HCT116 (cell line): ENCODE data around the gene SESN1. TPM values are rescaled to one million over a fixed set of nuclear protein-coding genes. Genes with fewer than 3 reads are reported as not detected.

Experiments used
- ATAC-seq: fragments of 200-7000 bp; cut with Tn5 transposase; 2 replicates; pipeline ENCODE4 v1.9.1; 2020; ENCODE audit warnings: mild to moderate bottlenecking, moderate library complexity
- BruUV-seq: library from RNA; stranded (reverse); fragments of 400-500 nt; replicated peaks from 2 replicates; lab custom pipeline; 2021; lab: Mats Ljungman, UMichigan
- CTCF ChIA-PET: fragments of 300-600 bp; sonication (Branson Sonifier 250); formaldehyde crosslinking; loops from one replicate; lab custom pipeline; 2021; ENCODE audit warnings: antibody characterized with exemption; lab: Charles Lee
- POLR2A ChIA-PET: fragments of 300-600, 350-600 bp; sonication (Branson Sonifier 250); formaldehyde crosslinking; loops from one replicate; lab custom pipeline; 2021; ENCODE audit warnings: antibody characterized with exemption; lab: Charles Lee
- RAD21 ChIA-PET, 2 experiments: fragments of 300-600 bp; sonication (Branson Sonifier 250); formaldehyde crosslinking; loops; one replicate each; lab custom pipeline; 2023; ENCODE audit warnings: low total read pairs in 2 of 2; ENCODE audit not compliant: uncharacterized antibody in 2 of 2, unreplicated experiment in 2 of 2, low non-redundant PET in 1 of 2; lab: Charles Lee
- DNase-seq: peaks from one replicate; pipeline ENCODE4 v3.0.0-alpha.2; 2010; ENCODE audit warnings: low read depth, low spot score
- H2AFZ ChIP-seq: fragments of 200-600 bp; shearing (Covaris generic), sonication (generic); 2 replicates; pipeline ENCODE4 v1.6.1; 2017; ENCODE audit warnings: low read depth, mixed run types, mixed read lengths, antibody characterized with exemption, low read length; ENCODE audit not compliant: poor library complexity, severe bottlenecking
- H3K27ac ChIP-seq: 2 replicates; pipeline ENCODE4 v1.5.1; 2012; ENCODE audit warnings: low read depth, low read length
- H3K27me3 ChIP-seq: fragments of 200-600 bp; sonication (generic); 2 replicates; pipeline ENCODE4 v1.6.1; 2016; ENCODE audit warnings: mixed run types, low read length, mixed read lengths; ENCODE audit not compliant: insufficient read depth
- H3K36me3 ChIP-seq, 2 experiments: fragments of 200-500 bp in 1 of 2; fragments of 200-600 bp in 1 of 2; sonication (Bioruptor generic) in 1 of 2; sonication (generic) in 1 of 2; 2 replicates each; pipeline versions ENCODE4 v1.5.1 to v1.6.1; 2014 to 2016; ENCODE audit warnings: low read length in 2 of 2, inconsistent platforms in 1 of 2, mixed read lengths in 1 of 2, mixed run types in 1 of 2; ENCODE audit not compliant: insufficient read depth in 2 of 2, control insufficient read depth in 1 of 2
- H3K4me1 ChIP-seq, 2 experiments: fragments of 200-600 bp in 1 of 2; sonication (generic) in 1 of 2; 2 replicates each; pipeline versions ENCODE4 v1.5.1 to v1.6.1; 2012 to 2017; ENCODE audit warnings: low read length in 2 of 2, inconsistent platforms in 1 of 2, mild to moderate bottlenecking in 1 of 2, mixed read lengths in 1 of 2, mixed run types in 1 of 2, moderate library complexity in 1 of 2; ENCODE audit not compliant: insufficient read depth in 2 of 2, control insufficient read depth in 1 of 2
- H3K4me2 ChIP-seq: fragments of 200-600 bp; sonication (generic); 2 replicates; pipeline ENCODE4 v1.6.1; 2017; ENCODE audit warnings: mixed run types, low read length, mixed read lengths
- H3K4me3 ChIP-seq, 2 experiments: fragments of 200-600 bp in 1 of 2; sonication (generic) in 1 of 2; replicated peaks in 1 of 2; 2 replicates each; pipeline ENCODE4 v1.5.1; 2011 to 2016; ENCODE audit warnings: low read length in 2 of 2, control low read depth in 1 of 2, low read depth in 1 of 2, mild to moderate bottlenecking in 1 of 2, mixed read lengths in 1 of 2, mixed run types in 1 of 2
- H3K79me2 ChIP-seq: fragments of 200-600 bp; sonication (generic); 2 replicates; pipeline ENCODE4 v1.6.1; 2017; ENCODE audit warnings: mild to moderate bottlenecking, mixed run types, low read length, moderate library complexity, mixed read lengths; ENCODE audit not compliant: insufficient read depth
- H3K9ac ChIP-seq: fragments of 200-600 bp; sonication (generic); 2 replicates; pipeline ENCODE4 v1.6.1; 2016; ENCODE audit warnings: low read length, mixed read lengths
- H3K9me2 ChIP-seq: fragments of 200-600 bp; sonication (generic), shearing (Covaris generic); 2 replicates; pipeline ENCODE4 v1.6.1; 2017; ENCODE audit warnings: mixed run types, mild to moderate bottlenecking, moderate library complexity; ENCODE audit not compliant: insufficient read depth
- H3K9me3 ChIP-seq, 2 experiments: fragments of 200-500 bp in 1 of 2; fragments of 200-600 bp in 1 of 2; sonication (Bioruptor generic) in 1 of 2; sonication (generic) in 1 of 2; 2 replicates each; pipeline ENCODE4 v1.6.1; 2014 to 2017; ENCODE audit warnings: low read length in 2 of 2, mixed read lengths in 2 of 2, inconsistent platforms in 1 of 2, low read depth in 1 of 2, mild to moderate bottlenecking in 1 of 2, mixed run types in 1 of 2, moderate library complexity in 1 of 2; ENCODE audit not compliant: control insufficient read depth in 1 of 2, insufficient read depth in 1 of 2
- H4K20me1 ChIP-seq: fragments of 200-600 bp; sonication (generic), shearing (Covaris generic); 2 replicates; pipeline ENCODE4 v1.6.1; 2017; ENCODE audit warnings: mixed run types, mild to moderate bottlenecking, moderate library complexity; ENCODE audit not compliant: insufficient read depth
- CEBPB ChIP-seq: IDR thresholded peaks from 2 replicates; pipeline ENCODE4 v1.6.1; 2012; ENCODE audit warnings: low read depth
- ELF1 ChIP-seq: IDR thresholded peaks from 2 replicates; pipeline ENCODE4 v1.6.1; 2012; ENCODE audit warnings: low read depth, borderline replicate concordance
- EZH2 ChIP-seq: fragments of 200-600 bp; sonication (generic); IDR thresholded peaks from 2 replicates; pipeline ENCODE4 v1.6.1; 2017; ENCODE audit warnings: antibody characterized with exemption, mixed run types
- FOSL1 ChIP-seq: IDR thresholded peaks from 2 replicates; pipeline ENCODE4 v1.6.1; 2012; ENCODE audit warnings: low read depth
- JUND ChIP-seq: IDR thresholded peaks from 2 replicates; pipeline ENCODE4 v1.6.1; 2012
- POLR2AphosphoS5 ChIP-seq: IDR thresholded peaks from 2 replicates; pipeline ENCODE4 v1.6.1; 2011; ENCODE audit warnings: mild to moderate bottlenecking, low read depth, low read length, moderate library complexity
- SIN3A ChIP-seq: IDR thresholded peaks from 2 replicates; pipeline ENCODE4 v1.6.1; 2012; ENCODE audit warnings: low read depth
- SP1 ChIP-seq: IDR thresholded peaks from 2 replicates; pipeline ENCODE4 v1.6.1; 2012; ENCODE audit warnings: low read depth
- SRF ChIP-seq: IDR thresholded peaks from 2 replicates; pipeline ENCODE4 v1.6.1; 2012; ENCODE audit warnings: low read depth
- TCF7L2 ChIP-seq: IDR thresholded peaks from 2 replicates; pipeline ENCODE4 v1.7.0; 2011; ENCODE audit warnings: borderline replicate concordance, inconsistent platforms; ENCODE audit not compliant: insufficient read depth, insufficient read length; ENCODE audit errors: extremely low read depth
- YY1 ChIP-seq: IDR thresholded peaks from 2 replicates; pipeline ENCODE4 v1.6.1; 2011; ENCODE audit warnings: low read length, low read depth, moderate library complexity, mild to moderate bottlenecking; ENCODE audit not compliant: insufficient replicate concordance; ENCODE audit errors: extremely low read depth
- intact Hi-C: fragments of 100-400 bp; cut with micrococcal nuclease; formaldehyde crosslinking; loops from 2 replicates; pipeline ENCODE4 v1.10.0; 2022
- total RNA-seq: library from RNA; stranded (reverse); gene quantifications from one replicate; pipeline ENCODE4 v1.2.1, GENCODE V29; 2021; ENCODE audit not compliant: unreplicated experiment
- TF ChIP-seq, protein P1 (sequence below): IDR thresholded peaks from 2 replicates; pipeline ENCODE4 v1.6.1; 2012; ENCODE audit warnings: low read depth
- TF ChIP-seq, protein P2 (sequence below): IDR thresholded peaks from 2 replicates; pipeline ENCODE4 v1.6.1; 2012
- TF ChIP-seq, protein P3 (sequence below), 3 experiments: fragments of 200-600 bp in 1 of 3; sonication (generic) in 1 of 3; IDR thresholded peaks in 2 of 3; conservative IDR thresholded peaks in 1 of 3; 2 replicates each; pipeline ENCODE4 v1.5.1; 2012 to 2017; ENCODE audit warnings: low read depth in 2 of 3, low read length in 2 of 3, antibody characterized with exemption in 1 of 3, borderline replicate concordance in 1 of 3, control low read depth in 1 of 3, mild to moderate bottlenecking in 1 of 3, mixed read lengths in 1 of 3, mixed run types in 1 of 3, moderate library complexity in 1 of 3; ENCODE audit not compliant: insufficient read depth in 1 of 3

The SESN1 gene
- total RNA-seq, 1 experiment from 2014 or later = 9.3 TPM

DNA sequence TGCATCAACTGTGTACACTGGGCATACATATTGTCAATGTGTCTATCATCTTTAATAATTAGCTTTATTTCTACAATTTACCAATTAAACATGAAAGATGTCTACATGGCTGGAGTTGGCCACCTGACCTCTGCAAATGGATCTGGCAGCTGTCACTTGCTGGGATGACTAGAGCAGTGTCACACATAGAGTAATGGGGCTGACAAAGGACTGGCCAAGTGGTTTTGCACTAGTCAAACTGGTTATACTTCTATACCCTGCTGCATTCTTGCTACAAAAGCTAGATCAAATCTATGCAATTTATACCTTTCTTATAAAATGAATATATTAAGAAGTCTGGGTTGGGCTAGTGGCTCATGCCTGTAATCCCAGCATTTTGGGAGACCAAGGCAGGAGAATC is 99.3 kb downstream of the SESN1 start:
- H2AFZ ChIP-seq = no peak overlapping the region
- CTCF ChIA-PET = no interaction called here
- no peak overlapping the region for H3K4me3 ChIP-seq
- intact Hi-C loops = no loop called here
- H3K9ac ChIP-seq = no peak overlapping the region
- DNase-seq (no peak), ATAC-seq (no peak)
- BruUV-seq = no TSS peak
- H3K27me3 ChIP-seq = no peaks in the 10 kb centered on the region
- RAD21 ChIA-PET = no interaction called here
- H3K27ac ChIP-seq = no peak overlapping the region
- no peaks in the 10 kb centered on the region for H3K79me2 ChIP-seq
- POLR2A ChIA-PET = no interaction called here
- no peak for TF ChIP-seq JUND
- TF ChIP-seq, protein P1, sequence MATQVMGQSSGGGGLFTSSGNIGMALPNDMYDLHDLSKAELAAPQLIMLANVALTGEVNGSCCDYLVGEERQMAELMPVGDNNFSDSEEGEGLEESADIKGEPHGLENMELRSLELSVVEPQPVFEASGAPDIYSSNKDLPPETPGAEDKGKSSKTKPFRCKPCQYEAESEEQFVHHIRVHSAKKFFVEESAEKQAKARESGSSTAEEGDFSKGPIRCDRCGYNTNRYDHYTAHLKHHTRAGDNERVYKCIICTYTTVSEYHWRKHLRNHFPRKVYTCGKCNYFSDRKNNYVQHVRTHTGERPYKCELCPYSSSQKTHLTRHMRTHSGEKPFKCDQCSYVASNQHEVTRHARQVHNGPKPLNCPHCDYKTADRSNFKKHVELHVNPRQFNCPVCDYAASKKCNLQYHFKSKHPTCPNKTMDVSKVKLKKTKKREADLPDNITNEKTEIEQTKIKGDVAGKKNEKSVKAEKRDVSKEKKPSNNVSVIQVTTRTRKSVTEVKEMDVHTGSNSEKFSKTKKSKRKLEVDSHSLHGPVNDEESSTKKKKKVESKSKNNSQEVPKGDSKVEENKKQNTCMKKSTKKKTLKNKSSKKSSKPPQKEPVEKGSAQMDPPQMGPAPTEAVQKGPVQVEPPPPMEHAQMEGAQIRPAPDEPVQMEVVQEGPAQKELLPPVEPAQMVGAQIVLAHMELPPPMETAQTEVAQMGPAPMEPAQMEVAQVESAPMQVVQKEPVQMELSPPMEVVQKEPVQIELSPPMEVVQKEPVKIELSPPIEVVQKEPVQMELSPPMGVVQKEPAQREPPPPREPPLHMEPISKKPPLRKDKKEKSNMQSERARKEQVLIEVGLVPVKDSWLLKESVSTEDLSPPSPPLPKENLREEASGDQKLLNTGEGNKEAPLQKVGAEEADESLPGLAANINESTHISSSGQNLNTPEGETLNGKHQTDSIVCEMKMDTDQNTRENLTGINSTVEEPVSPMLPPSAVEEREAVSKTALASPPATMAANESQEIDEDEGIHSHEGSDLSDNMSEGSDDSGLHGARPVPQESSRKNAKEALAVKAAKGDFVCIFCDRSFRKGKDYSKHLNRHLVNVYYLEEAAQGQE = no peak
- TF ChIP-seq, all 23 proteins: peak for 0
- Histone ChIP-seq H3K36me3 (peaks cover 0 to 7% of the 10 kb centered on the region in 2 experiments; a peak in 2 of 4 replicates), H3K4me1 (no peaks in the 10 kb centered on the region), H3K9me2 (no peaks in the 10 kb centered on the region), H3K4me2 (no peak overlapping the region), H3K9me3 (no peaks in the 10 kb centered on the region), H4K20me1 (no peaks in the 10 kb centered on the region)

DNA sequence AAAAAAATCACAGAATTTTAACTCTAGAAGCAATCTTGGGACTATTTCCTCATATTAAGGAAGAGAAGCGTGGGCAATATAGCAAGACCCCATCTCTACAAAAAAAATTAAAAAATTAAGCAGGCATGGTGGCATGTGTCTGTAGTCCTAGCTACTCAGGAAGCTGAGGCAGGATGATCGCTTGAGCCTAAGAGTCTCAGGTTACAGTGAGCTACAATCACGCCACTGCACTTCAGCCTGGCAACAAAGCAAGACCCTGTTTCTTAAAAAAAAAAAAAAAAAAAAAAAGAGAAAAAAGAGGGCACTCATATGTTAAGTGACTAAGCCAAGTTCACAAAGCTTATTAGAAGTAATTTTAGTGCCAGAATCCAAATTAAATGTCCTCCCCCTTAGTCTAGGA is 100.8 kb downstream of the SESN1 start:
- H3K27me3 ChIP-seq = no peaks in the 10 kb centered on the region
- H3K79me2 ChIP-seq = no peaks in the 10 kb centered on the region
- ChIA-PET POLR2A (no interaction called here), CTCF (no interaction called here), RAD21 (no interaction called here)
- no peak for ATAC-seq
- peaks cover 0 to 7% of the 10 kb centered on the region in 2 experiments; a peak in 1 of 4 replicates for H3K36me3 ChIP-seq
- intact Hi-C loops = no loop called here
- H3K4me2 ChIP-seq = no peak overlapping the region
- no peak overlapping the region for H2AFZ ChIP-seq
- no peak for DNase-seq
- BruUV-seq = no TSS peak
- H3K9ac ChIP-seq = no peak overlapping the region
- no peaks in the 10 kb centered on the region for H3K4me1 ChIP-seq
- no peaks in the 10 kb centered on the region for H4K20me1 ChIP-seq
- H3K4me3 ChIP-seq = no peak overlapping the region
- no peaks in the 10 kb centered on the region for H3K9me2 ChIP-seq
- no peak overlapping the region for H3K27ac ChIP-seq
- no peaks in the 10 kb centered on the region for H3K9me3 ChIP-seq
- TF ChIP-seq TCF7L2 (no peak), POLR2AphosphoS5 (no peak), ELF1 (no peak), JUND (no peak), SIN3A (no peak), SP1 (no peak), YY1 (no peak), FOSL1 (no peak), SRF (no peak), CEBPB (no peak), EZH2 (no peak)
- TF ChIP-seq, protein P2, sequence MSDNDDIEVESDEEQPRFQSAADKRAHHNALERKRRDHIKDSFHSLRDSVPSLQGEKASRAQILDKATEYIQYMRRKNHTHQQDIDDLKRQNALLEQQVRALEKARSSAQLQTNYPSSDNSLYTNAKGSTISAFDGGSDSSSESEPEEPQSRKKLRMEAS = no peak
- TF ChIP-seq, protein P3, sequence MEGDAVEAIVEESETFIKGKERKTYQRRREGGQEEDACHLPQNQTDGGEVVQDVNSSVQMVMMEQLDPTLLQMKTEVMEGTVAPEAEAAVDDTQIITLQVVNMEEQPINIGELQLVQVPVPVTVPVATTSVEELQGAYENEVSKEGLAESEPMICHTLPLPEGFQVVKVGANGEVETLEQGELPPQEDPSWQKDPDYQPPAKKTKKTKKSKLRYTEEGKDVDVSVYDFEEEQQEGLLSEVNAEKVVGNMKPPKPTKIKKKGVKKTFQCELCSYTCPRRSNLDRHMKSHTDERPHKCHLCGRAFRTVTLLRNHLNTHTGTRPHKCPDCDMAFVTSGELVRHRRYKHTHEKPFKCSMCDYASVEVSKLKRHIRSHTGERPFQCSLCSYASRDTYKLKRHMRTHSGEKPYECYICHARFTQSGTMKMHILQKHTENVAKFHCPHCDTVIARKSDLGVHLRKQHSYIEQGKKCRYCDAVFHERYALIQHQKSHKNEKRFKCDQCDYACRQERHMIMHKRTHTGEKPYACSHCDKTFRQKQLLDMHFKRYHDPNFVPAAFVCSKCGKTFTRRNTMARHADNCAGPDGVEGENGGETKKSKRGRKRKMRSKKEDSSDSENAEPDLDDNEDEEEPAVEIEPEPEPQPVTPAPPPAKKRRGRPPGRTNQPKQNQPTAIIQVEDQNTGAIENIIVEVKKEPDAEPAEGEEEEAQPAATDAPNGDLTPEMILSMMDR (IDR thresholded peaks at IDR 0.05 in 2 of 3, conservative IDR thresholded peaks at IDR 0.05 in 1 of 3; ENCODE audit: borderline replicate concordance in 1 of 3, insufficient read depth in 1 of 3, low read depth in 2 of 3, low read length in 2 of 3) = no peak
